Measurements from ENCODE around the gene ADISSP.

DNA sequence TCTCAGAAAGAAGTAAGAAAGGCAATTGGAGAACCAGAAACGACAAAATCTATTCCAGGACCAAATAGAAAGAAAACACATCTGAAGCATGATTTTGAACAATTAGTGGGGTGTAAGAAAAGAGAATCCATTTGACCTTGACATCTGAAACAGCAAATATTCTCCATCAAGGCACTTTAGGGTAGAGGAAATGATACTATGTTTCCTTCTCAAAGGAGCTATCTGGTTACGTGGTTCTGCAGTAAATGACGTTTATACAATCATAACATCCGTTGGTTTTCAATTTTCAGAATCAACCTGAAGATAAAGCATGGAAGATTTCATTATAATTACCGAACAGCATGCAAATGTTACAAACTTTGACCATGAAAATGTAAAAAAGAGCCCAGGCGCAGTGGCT lies 46.9 kb downstream of the ADISSP start:
- TF ChIP-seq, protein P1, sequence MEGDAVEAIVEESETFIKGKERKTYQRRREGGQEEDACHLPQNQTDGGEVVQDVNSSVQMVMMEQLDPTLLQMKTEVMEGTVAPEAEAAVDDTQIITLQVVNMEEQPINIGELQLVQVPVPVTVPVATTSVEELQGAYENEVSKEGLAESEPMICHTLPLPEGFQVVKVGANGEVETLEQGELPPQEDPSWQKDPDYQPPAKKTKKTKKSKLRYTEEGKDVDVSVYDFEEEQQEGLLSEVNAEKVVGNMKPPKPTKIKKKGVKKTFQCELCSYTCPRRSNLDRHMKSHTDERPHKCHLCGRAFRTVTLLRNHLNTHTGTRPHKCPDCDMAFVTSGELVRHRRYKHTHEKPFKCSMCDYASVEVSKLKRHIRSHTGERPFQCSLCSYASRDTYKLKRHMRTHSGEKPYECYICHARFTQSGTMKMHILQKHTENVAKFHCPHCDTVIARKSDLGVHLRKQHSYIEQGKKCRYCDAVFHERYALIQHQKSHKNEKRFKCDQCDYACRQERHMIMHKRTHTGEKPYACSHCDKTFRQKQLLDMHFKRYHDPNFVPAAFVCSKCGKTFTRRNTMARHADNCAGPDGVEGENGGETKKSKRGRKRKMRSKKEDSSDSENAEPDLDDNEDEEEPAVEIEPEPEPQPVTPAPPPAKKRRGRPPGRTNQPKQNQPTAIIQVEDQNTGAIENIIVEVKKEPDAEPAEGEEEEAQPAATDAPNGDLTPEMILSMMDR (conservative IDR thresholded peaks at IDR 0.05 in 1 of 2, IDR thresholded peaks at IDR 0.05 in 1 of 2; ENCODE audit: low read depth in 1 of 2, low read length in 2 of 2): no peak
- no peak for TF ChIP-seq EZH2 (IDR thresholded peaks at IDR 0.05; ENCODE audit: low read length, missing control alignments)
